ENCODE results near the gene OR5A2. TPM values are rescaled to one million over a fixed set of nuclear protein-coding genes. Genes with fewer than 3 reads are reported as not detected.

Gene OR5A2
- total RNA-seq, result not detected

- intact Hi-C loops (cut with DNase I), result no loop called here
- no peaks in the 10 kb centered on the region for H3K36me3 ChIP-seq
- no peaks in the 10 kb centered on the region for H3K9me3 ChIP-seq
- no peaks in the 10 kb centered on the region for H3K27me3 ChIP-seq
- H3K4me3 ChIP-seq, result no peak within 1 kb of the TSS
- no peak within 1 kb of the TSS for H3K27ac ChIP-seq
- no peak for TF ChIP-seq CTCF (IDR thresholded peaks at IDR 0.05)
- DNase-seq (ENCODE audit: low spot score in 2 of 2), result no peak
- H3K4me1 ChIP-seq, result no peaks in the 10 kb centered on the region
Observed at GRCh38 chr11:59426361-59427067, at the start of gene OR5A2. TSS of gene OR5A2 (minus strand) at chr11:59426413. CDS start at chr11:59422953, 3,460 bp downstream.

GRCh38 chr11:59475176-59475575 lies 49.0 kb upstream of the OR5A2 start:
- Histone ChIP-seq H3K27me3 (no peaks in the 10 kb centered on the region), H3K27ac (no peak overlapping the region), H3K36me3 (no peaks in the 10 kb centered on the region), H3K4me1 (no peaks in the 10 kb centered on the region), H3K9me3 (no peaks in the 10 kb centered on the region), H3K4me3 (no peak overlapping the region)
- DNase-seq (ENCODE audit: low spot score in 2 of 2), result no peak
- intact Hi-C loops (cut with DNase I), result no loop called here
- no peak for TF ChIP-seq CTCF (IDR thresholded peaks at IDR 0.05)

GRCh38 chr11:59473015-59473414 lies 46.8 kb upstream of the OR5A2 start, which contains the start of gene OR4D10:
TSS of gene OR4D10 (plus strand) at chr11:59473315. CDS start at chr11:59477430, 4,115 bp downstream.
- Histone ChIP-seq H3K27ac (no peak within 1 kb of the TSS), H3K27me3 (no peaks in the 10 kb centered on the region), H3K9me3 (no peaks in the 10 kb centered on the region), H3K4me1 (no peaks in the 10 kb centered on the region), H3K4me3 (no peak within 1 kb of the TSS), H3K36me3 (no peaks in the 10 kb centered on the region)
- no peak for TF ChIP-seq CTCF (IDR thresholded peaks at IDR 0.05)
- intact Hi-C loops (cut with DNase I), result no loop called here
- DNase-seq (ENCODE audit: low spot score in 2 of 2), result no peak

GRCh38 chr11:59463190-59463641 lies 37.0 kb upstream of the OR5A2 start:
- Histone ChIP-seq H3K4me1 (no peaks in the 10 kb centered on the region), H3K27me3 (no peaks in the 10 kb centered on the region), H3K9me3 (no peaks in the 10 kb centered on the region), H3K27ac (no peak overlapping the region), H3K4me3 (no peak overlapping the region), H3K36me3 (no peaks in the 10 kb centered on the region)
- DNase-seq (ENCODE audit: low spot score in 2 of 2), result no peak
- no peak for TF ChIP-seq CTCF (IDR thresholded peaks at IDR 0.05)
- intact Hi-C loops (cut with DNase I), result no loop called here

GRCh38 chr11:59459916-59460315 lies 33.7 kb upstream of the OR5A2 start:
- no peak for DNase-seq (ENCODE audit: low spot score in 2 of 2)
- Histone ChIP-seq H3K9me3 (no peaks in the 10 kb centered on the region), H3K27me3 (no peaks in the 10 kb centered on the region), H3K4me3 (no peak overlapping the region), H3K36me3 (no peaks in the 10 kb centered on the region), H3K27ac (no peak overlapping the region), H3K4me1 (no peaks in the 10 kb centered on the region)
- no peak for TF ChIP-seq CTCF (IDR thresholded peaks at IDR 0.05)
- intact Hi-C loops (cut with DNase I), result no loop called here
